Nephron (organoid): ENCODE measurements around the gene GFPT2.

Experiments
- H3K27ac Mint-ChIP-seq, 3 experiments: 2 replicates each; pipeline ENCODE4 v1.8.0; 2020; ENCODE audit warnings: mixed read lengths in 3 of 3, mild to moderate bottlenecking in 2 of 3, moderate library complexity in 1 of 3
- H3K27me3 Mint-ChIP-seq: 2 replicates; pipeline ENCODE4 v1.8.0; 2021; ENCODE audit warnings: low read depth, mild to moderate bottlenecking, moderate library complexity, mixed read lengths
- H3K36me3 Mint-ChIP-seq: 2 replicates; pipeline ENCODE4 v1.8.0; 2020; ENCODE audit warnings: low read depth, mixed read lengths
- H3K4me1 Mint-ChIP-seq: 2 replicates; pipeline ENCODE4 v1.8.0; 2020; ENCODE audit warnings: mixed read lengths
- H3K4me3 Mint-ChIP-seq, 3 experiments: 2 replicates each; pipeline ENCODE4 v1.8.0; 2020; ENCODE audit warnings: mild to moderate bottlenecking in 3 of 3, mixed read lengths in 3 of 3, moderate library complexity in 2 of 3
- H3K9me3 Mint-ChIP-seq: 2 replicates; pipeline ENCODE4 v1.8.0; 2020; ENCODE audit warnings: mixed read lengths
- CTCF ChIP-seq, 3 experiments: fragments of 200-600 bp; sonication (generic); IDR thresholded peaks; one replicate each; pipeline ENCODE4 v1.5.0; 2021; ENCODE audit warnings: antibody characterized with exemption in 3 of 3; ENCODE audit not compliant: unreplicated experiment in 3 of 3

Gene GFPT2

GRCh38 chr5:180347702-180348101 is 5.4 kb downstream of the GFPT2 start:
- peak overlapping the region in 1 of 3 experiments; percentile 52 for H3K4me3 Mint-ChIP-seq
- no peaks in the 10 kb centered on the region for H3K36me3 Mint-ChIP-seq
- TF ChIP-seq CTCF (IDR thresholded peaks at IDR 0.05; ENCODE audit: unreplicated experiment in 3 of 3), result no peak
- H3K4me1 Mint-ChIP-seq, result peaks cover 56% of the 10 kb centered on the region
- no peaks in the 10 kb centered on the region for H3K9me3 Mint-ChIP-seq
- H3K27me3 Mint-ChIP-seq, result peaks cover 34% of the 10 kb centered on the region
- no peak overlapping the region for H3K27ac Mint-ChIP-seq

GRCh38 chr5:180346358-180346757 is 6.8 kb downstream of the GFPT2 start:
- Mint-ChIP-seq H3K27ac (no peak overlapping the region), H3K4me1 (peaks cover 48% of the 10 kb centered on the region), H3K36me3 (no peaks in the 10 kb centered on the region), H3K27me3 (peaks cover 30% of the 10 kb centered on the region), H3K9me3 (no peaks in the 10 kb centered on the region), H3K4me3 (no peak overlapping the region)
- TF ChIP-seq CTCF (IDR thresholded peaks at IDR 0.05; ENCODE audit: unreplicated experiment in 3 of 3), result no peak

- H3K36me3 Mint-ChIP-seq, result no peaks in the 10 kb centered on the region
- peaks cover 27% of the 10 kb centered on the region for H3K27me3 Mint-ChIP-seq
- no peaks in the 10 kb centered on the region for H3K9me3 Mint-ChIP-seq
- H3K27ac Mint-ChIP-seq, result no peak overlapping the region
- TF ChIP-seq CTCF (IDR thresholded peaks at IDR 0.05; ENCODE audit: unreplicated experiment in 3 of 3), result no peak
- H3K4me1 Mint-ChIP-seq, result peaks cover 42% of the 10 kb centered on the region
- H3K4me3 Mint-ChIP-seq, result no peak overlapping the region
These were observed 7.4 kb downstream of the GFPT2 start for GRCh38 chr5:180345781-180346180.

- Mint-ChIP-seq H3K27ac (no peak overlapping the region), H3K4me3 (no peak overlapping the region), H3K9me3 (no peaks in the 10 kb centered on the region), H3K36me3 (no peaks in the 10 kb centered on the region), H3K27me3 (peaks cover 22% of the 10 kb centered on the region), H3K4me1 (peaks cover 36% of the 10 kb centered on the region)
- TF ChIP-seq CTCF (IDR thresholded peaks at IDR 0.05; ENCODE audit: unreplicated experiment in 3 of 3), result no peak
These were observed 8.0 kb downstream of the GFPT2 start for GRCh38 chr5:180345186-180345585.

- no peak overlapping the region for H3K4me3 Mint-ChIP-seq
- peaks cover 35% of the 10 kb centered on the region for H3K4me1 Mint-ChIP-seq
These were observed 8.5 kb downstream of the GFPT2 start for GRCh38 chr5:180344696-180344999.

More at GRCh38 chr5:180344696-180344999, 8.5 kb downstream of the GFPT2 start:
- H3K27me3 Mint-ChIP-seq, result peaks cover 17% of the 10 kb centered on the region
- no peaks in the 10 kb centered on the region for H3K9me3 Mint-ChIP-seq
- H3K36me3 Mint-ChIP-seq, result no peaks in the 10 kb centered on the region
- TF ChIP-seq CTCF (IDR thresholded peaks at IDR 0.05; ENCODE audit: unreplicated experiment in 3 of 3), result no peak
- no peak overlapping the region for H3K27ac Mint-ChIP-seq
